ENCODE measurements around the gene MYH16. TPM values are rescaled to one million over a fixed set of nuclear protein-coding genes. Genes with fewer than 3 reads are reported as not detected.
"Not testable (repeated sequence)": the region's sequence is repeated elsewhere in the genome, so short reads cannot be mapped to it uniquely, and the experiment has no call there.

MYH16 gene
- total and polyA plus RNA-seq, 9 of the 15 experiments (the other 6 are each of a cell fraction or from before 2014, with no cell fraction given), result 0.09 TPM; not detected in 8

DNA sequence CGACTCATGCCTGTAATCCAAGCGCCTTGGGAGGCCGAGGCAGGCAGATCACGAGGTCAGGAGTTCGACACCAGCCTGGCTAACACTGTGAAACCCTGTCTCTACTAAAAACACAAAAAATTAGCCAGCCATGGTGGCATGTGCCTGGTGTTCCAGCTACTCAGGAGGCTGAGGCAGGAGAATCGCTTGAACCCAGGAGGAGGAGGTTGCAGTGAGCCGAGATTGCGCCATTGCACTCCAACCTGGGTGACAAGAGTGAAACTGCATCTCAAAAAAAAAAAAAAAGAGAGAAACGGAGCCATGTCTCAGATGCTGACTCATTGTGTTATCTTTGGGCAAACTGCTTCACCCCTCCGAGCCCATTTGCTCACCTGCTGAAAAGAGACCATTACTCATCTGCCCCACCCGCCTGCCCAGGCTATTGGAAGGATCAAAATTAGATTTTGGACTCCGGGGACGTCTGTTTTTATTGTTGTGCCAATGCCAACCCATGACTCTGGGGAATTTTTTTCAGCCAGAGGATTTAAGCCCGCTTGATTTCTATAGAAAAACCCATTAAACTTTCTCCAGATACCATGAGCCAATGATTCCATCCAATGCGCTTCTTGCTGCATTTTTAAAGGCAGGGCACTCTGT, 48.3 kb upstream of the MYH16 start:
- H2AFZ ChIP-seq (ENCODE audit: low read depth, low read length); H3K79me2 ChIP-seq (ENCODE audit: control insufficient read depth, insufficient read depth, low read length); H3K9me3 ChIP-seq (replicated peaks; ENCODE audit: control insufficient read depth, insufficient read depth, low read depth, low read length); H3K9me1 ChIP-seq (ENCODE audit: control insufficient read depth, insufficient read depth, low read length); H3K4me3 ChIP-seq; in situ Hi-C loops (cut with MboI); H4K20me1 ChIP-seq (replicated peaks; ENCODE audit: control insufficient read depth, insufficient read depth, low read length); BruUV-seq (replicated peaks); H3K36me3 ChIP-seq (ENCODE audit: control insufficient read depth, insufficient read depth, low read length); TF ChIP-seq MYNN (CRISPR knock-in tag; IDR thresholded peaks at IDR 0.05): not testable (repeated sequence)
- ChIA-PET POLR2A (interaction anchor here (0.8 to 1.2 kb wide), 3 partner anchors 9 to 47 kb away, joined by 3 to 4 read pairs (median 3); no protein-coding TSS in a partner anchor), CTCF (ENCODE audit: low intra/inter-chr PET ratio) (interaction anchor here (0.7 kb wide), 3 partner anchors 54 to 1203 kb away, joined by 3 to 9 read pairs (median 6); no protein-coding TSS in a partner anchor)
- H3K27ac ChIP-seq (ENCODE audit: extremely low read depth, low read depth, low read length), result peak overlapping the region; percentile 3; the same call in 1 of the 3 replicates
- intact Hi-C loops (cut with micrococcal nuclease), result loop anchor here (10.0 kb wide), 1 partner anchor 80 kb away; the partner anchor contains the start of gene SMURF1
- H3K4me2 ChIP-seq (ENCODE audit: insufficient read depth, low read length), result peak overlapping the region; percentile 28
- FAIRE-seq (peak; percentile 92), ATAC-seq (peak; percentile 88), DNase-seq (ENCODE audit: extremely low read depth in 1 of 4, low spot score in 3 of 4) (peak; percentile 66 to 85 (median 76))
- peak overlapping the region in 1 of 2 experiments; percentile 71; a peak in 1 of 4 replicates for H3K9ac ChIP-seq (ENCODE audit: insufficient read depth in 1 of 2, low read depth in 2 of 2, low read length in 2 of 2)
- WGBS (ENCODE audit: insufficient coverage, low coverage, missing lambda C conversion rate), result 3% methylated on average over 15 of the region's 15 CpGs
- peaks cover 7 to 16% of the 10 kb centered on the region in 2 experiments; a peak in 3 of 5 replicates for H3K27me3 ChIP-seq (ENCODE audit: control insufficient read depth in 2 of 2, insufficient read depth in 2 of 2, low read length in 2 of 2)
- H3K4me1 ChIP-seq (replicated peaks in 1 of 2; ENCODE audit: control insufficient read depth in 2 of 2, insufficient read depth in 2 of 2, low read length in 2 of 2), result peaks cover 11 to 27% of the 10 kb centered on the region in 2 experiments
- TF ChIP-seq SMARCA5 (IDR thresholded peaks at IDR 0.05), result peak; percentile 73
- peak; percentile 87 for TF ChIP-seq MYNN (IDR thresholded peaks at IDR 0.05)
- TF ChIP-seq, protein P1, sequence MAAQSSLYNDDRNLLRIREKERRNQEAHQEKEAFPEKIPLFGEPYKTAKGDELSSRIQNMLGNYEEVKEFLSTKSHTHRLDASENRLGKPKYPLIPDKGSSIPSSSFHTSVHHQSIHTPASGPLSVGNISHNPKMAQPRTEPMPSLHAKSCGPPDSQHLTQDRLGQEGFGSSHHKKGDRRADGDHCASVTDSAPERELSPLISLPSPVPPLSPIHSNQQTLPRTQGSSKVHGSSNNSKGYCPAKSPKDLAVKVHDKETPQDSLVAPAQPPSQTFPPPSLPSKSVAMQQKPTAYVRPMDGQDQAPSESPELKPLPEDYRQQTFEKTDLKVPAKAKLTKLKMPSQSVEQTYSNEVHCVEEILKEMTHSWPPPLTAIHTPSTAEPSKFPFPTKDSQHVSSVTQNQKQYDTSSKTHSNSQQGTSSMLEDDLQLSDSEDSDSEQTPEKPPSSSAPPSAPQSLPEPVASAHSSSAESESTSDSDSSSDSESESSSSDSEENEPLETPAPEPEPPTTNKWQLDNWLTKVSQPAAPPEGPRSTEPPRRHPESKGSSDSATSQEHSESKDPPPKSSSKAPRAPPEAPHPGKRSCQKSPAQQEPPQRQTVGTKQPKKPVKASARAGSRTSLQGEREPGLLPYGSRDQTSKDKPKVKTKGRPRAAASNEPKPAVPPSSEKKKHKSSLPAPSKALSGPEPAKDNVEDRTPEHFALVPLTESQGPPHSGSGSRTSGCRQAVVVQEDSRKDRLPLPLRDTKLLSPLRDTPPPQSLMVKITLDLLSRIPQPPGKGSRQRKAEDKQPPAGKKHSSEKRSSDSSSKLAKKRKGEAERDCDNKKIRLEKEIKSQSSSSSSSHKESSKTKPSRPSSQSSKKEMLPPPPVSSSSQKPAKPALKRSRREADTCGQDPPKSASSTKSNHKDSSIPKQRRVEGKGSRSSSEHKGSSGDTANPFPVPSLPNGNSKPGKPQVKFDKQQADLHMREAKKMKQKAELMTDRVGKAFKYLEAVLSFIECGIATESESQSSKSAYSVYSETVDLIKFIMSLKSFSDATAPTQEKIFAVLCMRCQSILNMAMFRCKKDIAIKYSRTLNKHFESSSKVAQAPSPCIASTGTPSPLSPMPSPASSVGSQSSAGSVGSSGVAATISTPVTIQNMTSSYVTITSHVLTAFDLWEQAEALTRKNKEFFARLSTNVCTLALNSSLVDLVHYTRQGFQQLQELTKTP (IDR thresholded peaks at IDR 0.05; ENCODE audit: low read depth in 1 of 2, partially characterized antibody in 2 of 2), result peak in 1 of 2 experiments; percentile 18
- TF ChIP-seq CBFA2T2 (conservative IDR thresholded peaks at IDR 0.05), result peak; percentile 53
- TF ChIP-seq, protein P2, sequence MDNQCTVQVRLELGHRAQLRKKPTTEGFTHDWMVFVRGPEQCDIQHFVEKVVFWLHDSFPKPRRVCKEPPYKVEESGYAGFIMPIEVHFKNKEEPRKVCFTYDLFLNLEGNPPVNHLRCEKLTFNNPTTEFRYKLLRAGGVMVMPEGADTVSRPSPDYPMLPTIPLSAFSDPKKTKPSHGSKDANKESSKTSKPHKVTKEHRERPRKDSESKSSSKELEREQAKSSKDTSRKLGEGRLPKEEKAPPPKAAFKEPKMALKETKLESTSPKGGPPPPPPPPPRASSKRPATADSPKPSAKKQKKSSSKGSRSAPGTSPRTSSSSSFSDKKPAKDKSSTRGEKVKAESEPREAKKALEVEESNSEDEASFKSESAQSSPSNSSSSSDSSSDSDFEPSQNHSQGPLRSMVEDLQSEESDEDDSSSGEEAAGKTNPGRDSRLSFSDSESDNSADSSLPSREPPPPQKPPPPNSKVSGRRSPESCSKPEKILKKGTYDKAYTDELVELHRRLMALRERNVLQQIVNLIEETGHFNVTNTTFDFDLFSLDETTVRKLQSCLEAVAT (IDR thresholded peaks at IDR 0.05), result 0 out of 4 replicates have a peak, but pooled peaks of 1 of the 2 experiments have one; percentile 17
- TF ChIP-seq SOX6 (IDR thresholded peaks at IDR 0.05), result peak; percentile 75
- TF ChIP-seq, protein P3, sequence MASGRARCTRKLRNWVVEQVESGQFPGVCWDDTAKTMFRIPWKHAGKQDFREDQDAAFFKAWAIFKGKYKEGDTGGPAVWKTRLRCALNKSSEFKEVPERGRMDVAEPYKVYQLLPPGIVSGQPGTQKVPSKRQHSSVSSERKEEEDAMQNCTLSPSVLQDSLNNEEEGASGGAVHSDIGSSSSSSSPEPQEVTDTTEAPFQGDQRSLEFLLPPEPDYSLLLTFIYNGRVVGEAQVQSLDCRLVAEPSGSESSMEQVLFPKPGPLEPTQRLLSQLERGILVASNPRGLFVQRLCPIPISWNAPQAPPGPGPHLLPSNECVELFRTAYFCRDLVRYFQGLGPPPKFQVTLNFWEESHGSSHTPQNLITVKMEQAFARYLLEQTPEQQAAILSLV (tag; IDR thresholded peaks at IDR 0.05), result 0 out of 2 replicates have a peak, but pooled peaks have one; percentile 26
- TF ChIP-seq, protein P4, sequence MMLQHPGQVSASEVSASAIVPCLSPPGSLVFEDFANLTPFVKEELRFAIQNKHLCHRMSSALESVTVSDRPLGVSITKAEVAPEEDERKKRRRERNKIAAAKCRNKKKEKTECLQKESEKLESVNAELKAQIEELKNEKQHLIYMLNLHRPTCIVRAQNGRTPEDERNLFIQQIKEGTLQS (IDR thresholded peaks at IDR 0.05), result peak; percentile 96
- TF ChIP-seq, protein P4 (CRISPR knock-in tag; conservative IDR thresholded peaks at IDR 0.05), result peak; percentile 66
- peak; percentile 98 for TF ChIP-seq MAFG (tag; conservative IDR thresholded peaks at IDR 0.05)
- peak; percentile 94 for TF ChIP-seq MEF2A (IDR thresholded peaks at IDR 0.05; ENCODE audit: control insufficient read depth, low read depth, low read length)
- peak; percentile 96 for TF ChIP-seq FOSL1 (tag; conservative IDR thresholded peaks at IDR 0.05)
- TF ChIP-seq NFE2 (IDR thresholded peaks at IDR 0.05; ENCODE audit: low read depth), result peak; percentile 98
- 0 out of 2 replicates have a peak, but pooled peaks have one; percentile 52 for TF ChIP-seq HNRNPL (IDR thresholded peaks at IDR 0.05; ENCODE audit: low read depth, low read length)

Data from K562 (cell line).